Neuronal stem cell (in vitro differentiated cells): ENCODE results near the gene GPBAR1.

Experiments used
- DNase-seq: peaks from one replicate; pipeline ENCODE4 v3.0.0-alpha.2; 2013; ENCODE audit warnings: low spot score
- H2AFZ ChIP-seq: one replicate; pipeline ENCODE4 v1.6.1; 2013; ENCODE audit warnings: mild to moderate bottlenecking, low read length, inconsistent platforms
- H2AK5ac ChIP-seq: 2 replicates; pipeline ENCODE4 v1.6.1; 2013; ENCODE audit warnings: low read depth, mild to moderate bottlenecking, inconsistent platforms, low read length, moderate library complexity, mixed read lengths
- H2BK120ac ChIP-seq: 2 replicates; pipeline ENCODE4 v1.6.1; 2013; ENCODE audit warnings: low read depth, mild to moderate bottlenecking, inconsistent platforms, low read length, moderate library complexity, mixed read lengths
- H2BK12ac ChIP-seq: one replicate; pipeline ENCODE4 v1.6.1; 2013; ENCODE audit warnings: low read length, inconsistent platforms
- H2BK15ac ChIP-seq: 2 replicates; pipeline ENCODE4 v1.6.1; 2013; ENCODE audit warnings: mild to moderate bottlenecking, low read length, inconsistent platforms, mixed read lengths
- H2BK5ac ChIP-seq: one replicate; pipeline ENCODE4 v1.6.1; 2013; ENCODE audit warnings: inconsistent platforms, mild to moderate bottlenecking, low read length, moderate library complexity
- H3K14ac ChIP-seq: one replicate; pipeline ENCODE4 v1.6.1; 2013; ENCODE audit warnings: low read length, inconsistent platforms
- H3K18ac ChIP-seq: 2 replicates; pipeline ENCODE4 v1.6.1; 2013; ENCODE audit warnings: low read length, inconsistent platforms
- H3K23ac ChIP-seq: 2 replicates; pipeline ENCODE4 v1.6.1; 2013; ENCODE audit warnings: low read depth, mild to moderate bottlenecking, mixed read lengths, low read length, inconsistent platforms; ENCODE audit not compliant: poor library complexity
- H3K27ac ChIP-seq: replicated peaks from 3 replicates; pipeline ENCODE4 v1.5.1; 2013; ENCODE audit warnings: low read length, inconsistent platforms
- H3K27me3 ChIP-seq, 3 experiments: 2 replicates each; pipeline ENCODE4 v1.6.1; 2013; ENCODE audit warnings: low read length in 3 of 3, mild to moderate bottlenecking in 2 of 3, inconsistent platforms in 1 of 3, low read depth in 1 of 3, mixed read lengths in 1 of 3, moderate library complexity in 1 of 3; ENCODE audit not compliant: control insufficient read depth in 3 of 3, insufficient read depth in 3 of 3
- H3K36me3 ChIP-seq, 2 donors: replicated peaks in 1 of 2; 2 replicates each; pipeline ENCODE4 v1.6.1; 2013; ENCODE audit warnings: low read length in 2 of 2; ENCODE audit not compliant: control insufficient read depth in 2 of 2, insufficient read depth in 2 of 2
- H3K4ac ChIP-seq: 2 replicates; pipeline ENCODE4 v1.6.1; 2013; ENCODE audit warnings: inconsistent platforms, mild to moderate bottlenecking, low read length, moderate library complexity
- H3K4me1 ChIP-seq, 2 donors: 1 replicate in 1 of 2; 2 replicates in 1 of 2; pipeline ENCODE4 v1.6.1; 2013; ENCODE audit warnings: low read length in 2 of 2, low read depth in 1 of 2; ENCODE audit not compliant: control insufficient read depth in 2 of 2, insufficient read depth in 1 of 2
- H3K4me2 ChIP-seq: one replicate; pipeline ENCODE4 v1.6.1; 2013; ENCODE audit warnings: mild to moderate bottlenecking, low read length, inconsistent platforms; ENCODE audit not compliant: insufficient read depth, poor library complexity, severe bottlenecking
- H3K4me3 ChIP-seq, 2 donors: 2 replicates each; pipeline ENCODE4 v1.5.1; 2013; ENCODE audit warnings: low read length in 2 of 2, mild to moderate bottlenecking in 2 of 2, inconsistent platforms in 1 of 2, moderate library complexity in 1 of 2
- H3K79me1 ChIP-seq: one replicate; pipeline ENCODE4 v1.6.1; 2013; ENCODE audit warnings: low read depth, mild to moderate bottlenecking, inconsistent platforms, low read length, moderate library complexity
- H3K9ac ChIP-seq: one replicate; pipeline ENCODE4 v1.6.1; 2013; ENCODE audit warnings: mild to moderate bottlenecking, low read depth, low read length, inconsistent platforms; ENCODE audit not compliant: poor library complexity
- H3K9me3 ChIP-seq, 2 donors: replicated peaks in 1 of 2; 2 replicates each; pipeline versions ENCODE3 to v1.6.1; 2013; ENCODE audit warnings: low read length in 2 of 2, mild to moderate bottlenecking in 2 of 2, inconsistent platforms in 1 of 2, low read depth in 1 of 2, mixed read lengths in 1 of 2, moderate library complexity in 1 of 2; ENCODE audit not compliant: control insufficient read depth in 2 of 2, insufficient read depth in 1 of 2
- H4K8ac ChIP-seq: one replicate; pipeline ENCODE4 v1.6.1; 2013; ENCODE audit warnings: low read depth, mild to moderate bottlenecking, inconsistent platforms, low read length, moderate library complexity
- H4K91ac ChIP-seq: one replicate; pipeline ENCODE4 v1.6.1; 2013; ENCODE audit warnings: low read length, low read depth, mild to moderate bottlenecking, inconsistent platforms; ENCODE audit not compliant: poor library complexity
- WGBS, 2 donors: extraction: QIAGEN DNeasy Blood & Tissue Kit; methylation state at CpG; one replicate each; pipeline ENCODE4 v1.1.7; 2013; ENCODE audit warnings: missing lambda C conversion rate in 2 of 2, mixed read lengths in 1 of 2; ENCODE audit not compliant: insufficient read length in 2 of 2, insufficient replicate concordance in 1 of 2; ENCODE audit errors: extremely low coverage in 2 of 2; 5-methylcytosine and 5-hydroxymethylcytosine counted together

The GPBAR1 gene

GRCh38 chr2:218306184-218306920 lies 45.5 kb downstream of the GPBAR1 start:
- Histone ChIP-seq H2BK120ac (no peak overlapping the region), H2AFZ (no peak overlapping the region), H3K4ac (no peak overlapping the region), H3K4me1 (no peaks in the 10 kb centered on the region), H4K91ac (no peak overlapping the region), H3K4me3 (no peak overlapping the region), H2AK5ac (no peak overlapping the region), H3K36me3 (no peaks in the 10 kb centered on the region), H3K4me2 (no peak overlapping the region), H3K9ac (no peak overlapping the region), H3K79me1 (peaks cover 3% of the 10 kb centered on the region), H2BK5ac (no peak overlapping the region), H3K9me3 (no peaks in the 10 kb centered on the region), H3K27ac (no peak overlapping the region), H2BK15ac (no peak overlapping the region), H3K18ac (no peak overlapping the region), H3K23ac (no peak overlapping the region), H3K27me3 (no peaks in the 10 kb centered on the region), H3K14ac (no peak overlapping the region), H2BK12ac (no peak overlapping the region), H4K8ac (no peak overlapping the region)
- no peak for DNase-seq
- WGBS, 2 donors = no CpG with 5 or more reads among the region's 9 CpGs

DNA sequence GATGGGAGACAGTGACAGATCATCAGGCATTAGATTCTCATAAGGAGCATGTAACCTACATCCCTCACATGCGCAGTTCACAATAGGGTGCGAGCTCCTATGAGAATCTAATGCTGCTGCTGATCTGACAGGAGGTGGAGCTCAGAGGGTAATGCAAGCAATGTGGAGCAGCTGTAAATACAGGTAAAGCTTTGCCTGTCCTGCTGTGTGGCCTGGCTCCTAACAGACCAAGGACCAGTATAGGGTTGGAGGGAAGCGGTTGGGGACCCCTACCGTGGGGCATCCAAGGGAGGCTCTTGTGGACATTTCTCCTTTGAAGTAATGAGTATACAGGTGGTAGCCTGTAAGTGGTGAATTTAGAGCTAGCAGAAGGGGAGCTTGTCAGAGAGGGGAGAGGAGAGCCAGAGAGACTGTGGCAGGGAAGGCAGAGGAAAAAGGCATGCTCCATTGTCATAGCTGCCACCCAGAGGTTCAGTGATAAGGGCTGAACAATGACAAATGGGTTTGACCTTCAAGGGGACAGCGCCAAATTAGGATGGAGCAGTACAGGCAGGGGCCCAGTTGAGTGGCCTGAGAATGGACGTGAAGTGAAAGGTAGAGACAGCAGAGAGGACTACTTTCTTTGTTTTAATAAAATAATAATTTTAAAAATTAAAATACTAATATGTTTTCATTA lies 46.7 kb downstream of the GPBAR1 start:
- H2BK12ac ChIP-seq = no peak overlapping the region
- no peak for DNase-seq
- no peak overlapping the region for H3K27ac ChIP-seq
- peaks cover 0 to 2% of the 10 kb centered on the region in 2 donors for H3K4me1 ChIP-seq
- no peak overlapping the region for H4K8ac ChIP-seq
- no peak overlapping the region for H2AFZ ChIP-seq
- no peaks in the 10 kb centered on the region for H3K9me3 ChIP-seq
- no peak overlapping the region for H3K9ac ChIP-seq
- H3K23ac ChIP-seq = no peak overlapping the region
- H3K14ac ChIP-seq = no peak overlapping the region
- no peaks in the 10 kb centered on the region for H3K27me3 ChIP-seq
- no peak overlapping the region for H2AK5ac ChIP-seq
- no peak overlapping the region for H3K4me2 ChIP-seq
- no peaks in the 10 kb centered on the region for H3K36me3 ChIP-seq
- no peak overlapping the region for H2BK120ac ChIP-seq
- H3K4me3 ChIP-seq = no peak overlapping the region
- no peak overlapping the region for H2BK5ac ChIP-seq
- H3K79me1 ChIP-seq = peaks cover 3% of the 10 kb centered on the region
- H3K4ac ChIP-seq = no peak overlapping the region
- WGBS, 2 donors = no CpG with 5 or more reads among the region's 6 CpGs
- no peak overlapping the region for H4K91ac ChIP-seq
- no peak overlapping the region for H3K18ac ChIP-seq
- no peak overlapping the region for H2BK15ac ChIP-seq

DNA sequence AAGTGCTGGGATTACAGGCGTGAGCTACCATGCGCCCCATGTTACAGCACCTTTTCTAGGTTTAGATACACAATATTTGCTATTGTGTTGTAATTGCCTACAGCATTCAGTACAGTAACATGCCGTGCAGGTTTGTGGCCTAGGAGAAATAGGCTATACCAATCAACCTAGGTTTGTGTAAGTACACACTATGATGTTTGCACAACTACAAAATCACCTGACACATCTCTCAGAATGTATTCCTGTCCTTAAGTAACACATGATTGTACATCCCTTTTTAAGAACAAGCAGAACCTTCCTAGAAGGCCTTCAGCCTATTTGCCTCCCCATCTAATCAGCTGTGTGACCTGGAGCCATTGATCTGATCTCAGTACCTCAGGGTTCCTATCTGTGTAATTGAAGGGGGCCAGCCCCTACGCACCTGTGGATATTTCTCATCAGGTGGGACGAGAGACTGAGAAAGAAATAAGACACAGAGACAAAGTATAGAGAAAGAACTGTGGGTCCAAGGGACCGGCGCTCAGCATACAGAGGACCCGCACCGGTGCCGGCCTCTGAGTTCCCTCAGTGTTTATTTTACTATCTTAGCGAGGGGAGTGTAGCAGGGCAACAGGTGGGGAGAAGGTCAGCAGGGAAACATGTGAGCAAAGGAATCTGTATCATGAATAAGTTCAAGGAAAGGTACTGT lies 50.2 kb downstream of the GPBAR1 start:
- H3K18ac ChIP-seq = no peak overlapping the region
- H4K8ac ChIP-seq = no peak overlapping the region
- H2AK5ac ChIP-seq = no peak overlapping the region
- H3K9me3 ChIP-seq = no peaks in the 10 kb centered on the region
- no CpG with 5 or more reads among the region's 11 CpGs for WGBS, 2 donors
- no peak overlapping the region for H3K23ac ChIP-seq
- no peak overlapping the region for H2BK120ac ChIP-seq
- H3K79me1 ChIP-seq = peaks cover 3% of the 10 kb centered on the region
- no peak overlapping the region for H2BK15ac ChIP-seq
- peaks cover 0 to 2% of the 10 kb centered on the region in 2 donors for H3K4me1 ChIP-seq
- H4K91ac ChIP-seq = no peak overlapping the region
- no peak overlapping the region for H2BK12ac ChIP-seq
- no peak overlapping the region for H3K27ac ChIP-seq
- no peak overlapping the region for H3K9ac ChIP-seq
- H2BK5ac ChIP-seq = no peak overlapping the region
- H3K36me3 ChIP-seq = no peaks in the 10 kb centered on the region
- H3K4me2 ChIP-seq = no peak overlapping the region
- no peak overlapping the region for H2AFZ ChIP-seq
- no peak for DNase-seq
- H3K4me3 ChIP-seq = no peak overlapping the region
- no peak overlapping the region for H3K14ac ChIP-seq
- no peak overlapping the region for H3K4ac ChIP-seq
- no peaks in the 10 kb centered on the region for H3K27me3 ChIP-seq
